Cardiac muscle cell (in vitro differentiated cells and primary cell): ENCODE data around the gene MOCS2. TPM values are rescaled to one million over a fixed set of nuclear protein-coding genes. Genes with fewer than 3 reads are reported as not detected.

Experiments used
- DNase-seq, 2 donors: peaks; one replicate each; pipeline versions ENCODE4 v3.0.0 to v3.0.0-alpha.2; 2010 to 2017; ENCODE audit warnings: low read depth in 1 of 2, low spot score in 1 of 2
- H3K27ac ChIP-seq: fragments of 200-600 bp; sonication (generic); 2 replicates; pipeline ENCODE4 v1.5.1; 2016
- H3K27me3 ChIP-seq: fragments of 200-600 bp; sonication (generic); 2 replicates; pipeline ENCODE4 v1.6.0; 2016; ENCODE audit warnings: control low read depth
- H3K36me3 ChIP-seq: fragments of 200-600 bp; sonication (generic); 2 replicates; pipeline ENCODE4 v1.5.1; 2016; ENCODE audit warnings: control low read depth
- H3K4me1 ChIP-seq: fragments of 200-600 bp; sonication (generic); 2 replicates; pipeline ENCODE4 v1.8.1; 2017; ENCODE audit warnings: low read depth, mild to moderate bottlenecking, mixed run types
- H3K4me3 ChIP-seq: fragments of 200-600 bp; sonication (generic); 2 replicates; pipeline ENCODE4 v1.5.1; 2016; ENCODE audit warnings: mild to moderate bottlenecking
- H3K9me3 ChIP-seq: fragments of 200-600 bp; sonication (generic); 2 replicates; pipeline ENCODE4 v1.5.1; 2017; ENCODE audit warnings: low read depth, mild to moderate bottlenecking, control low read depth
- CTCF ChIP-seq: IDR thresholded peaks from 2 replicates; pipeline ENCODE4 v1.5.1; 2012; ENCODE audit warnings: low read depth, mild to moderate bottlenecking, low read length
- polyA plus RNA-seq: library from polyadenylated mRNA; unstranded; fragments of >200 nt; fragmentation: Nextera tagmentation; extraction: Ambion mirVana; gene quantifications from 2 replicates; pipeline ENCODE4 v1.2.1, GENCODE V29; 2016
- total RNA-seq: library from RNA; depleted of rRNA; stranded (reverse); fragments of >200 nt; gene quantifications from 2 replicates; pipeline ENCODE4 v1.2.3, GENCODE V29; 2016

The MOCS2 gene
- total and polyA plus RNA-seq, 2 experiments from 2014 or later = 53.5 to 113 TPM

DNA sequence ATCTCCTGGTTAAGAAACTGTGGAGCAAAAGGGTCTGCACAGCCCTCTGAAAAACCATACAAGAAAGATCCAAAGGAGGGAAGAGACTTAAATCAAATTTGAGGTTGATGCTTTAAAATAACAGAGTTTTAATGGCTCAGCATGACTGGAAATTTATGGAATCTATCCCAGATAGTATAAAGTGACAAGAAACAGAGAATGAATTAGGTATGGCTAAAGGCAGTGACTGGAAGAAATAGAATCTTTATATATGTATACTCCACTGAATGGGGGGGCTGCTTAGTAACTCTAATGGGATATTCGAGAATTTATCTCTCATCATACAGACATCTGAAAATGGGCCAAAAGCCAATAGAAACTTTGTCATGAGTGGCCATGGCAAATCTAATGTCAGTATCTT is 17.6 kb upstream of the MOCS2 start:
- H3K27ac ChIP-seq = no peak overlapping the region
- no peaks in the 10 kb centered on the region for H3K4me1 ChIP-seq
- H3K4me3 ChIP-seq = no peak overlapping the region
- no peaks in the 10 kb centered on the region for H3K27me3 ChIP-seq
- H3K36me3 ChIP-seq = no peaks in the 10 kb centered on the region
- no peaks in the 10 kb centered on the region for H3K9me3 ChIP-seq
- DNase-seq = no peak
- TF ChIP-seq CTCF = no peak

DNA sequence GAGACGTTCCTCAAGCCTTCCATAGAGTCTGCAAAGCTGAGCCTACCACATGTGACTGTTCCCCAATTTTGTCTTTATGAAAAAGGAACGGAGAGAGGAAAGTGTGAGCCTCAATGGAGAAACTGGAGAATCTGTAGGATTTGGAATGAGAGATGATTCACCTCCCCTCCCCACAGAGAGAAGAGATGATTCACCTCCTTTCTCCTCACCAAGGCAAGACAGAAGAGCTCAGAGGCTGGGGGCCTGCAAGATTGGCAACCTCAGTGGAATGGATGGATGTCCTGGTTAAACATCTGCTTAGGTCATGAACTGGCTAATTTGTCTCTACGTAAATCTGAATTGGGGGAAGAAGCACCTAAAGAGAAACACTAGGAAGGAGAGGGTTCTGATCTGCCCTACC is 17.0 kb upstream of the MOCS2 start:
- Histone ChIP-seq H3K27me3 (no peaks in the 10 kb centered on the region), H3K36me3 (no peaks in the 10 kb centered on the region), H3K9me3 (no peaks in the 10 kb centered on the region), H3K4me1 (no peaks in the 10 kb centered on the region), H3K27ac (no peak overlapping the region), H3K4me3 (no peak overlapping the region)
- no peak for TF ChIP-seq CTCF
- DNase-seq = peak in 1 of 2 donors; percentile 26

DNA sequence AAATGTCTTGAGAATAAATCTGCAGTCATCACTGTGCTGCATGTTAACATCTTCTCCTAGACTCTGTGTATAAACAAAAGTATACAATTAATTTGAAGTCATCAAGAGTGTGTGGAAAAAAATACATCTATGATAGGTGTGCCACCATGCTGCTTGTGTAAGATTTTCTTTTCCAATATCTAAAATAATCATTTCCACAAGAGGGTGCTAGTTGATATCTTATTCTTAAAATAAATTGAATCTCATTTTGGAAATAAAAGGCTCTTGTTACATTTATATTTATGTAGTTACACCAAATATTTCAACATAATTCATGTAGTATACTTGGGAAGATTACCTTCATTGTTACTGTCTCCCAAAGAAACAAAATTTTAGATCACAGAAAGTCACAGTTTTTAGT is 14.1 kb upstream of the MOCS2 start:
- TF ChIP-seq CTCF = no peak
- Histone ChIP-seq H3K9me3 (no peaks in the 10 kb centered on the region), H3K4me3 (no peak overlapping the region), H3K27me3 (no peaks in the 10 kb centered on the region), H3K4me1 (peaks cover 7% of the 10 kb centered on the region), H3K36me3 (no peaks in the 10 kb centered on the region), H3K27ac (no peak overlapping the region)
- peak in 1 of 2 donors; percentile 28 for DNase-seq

DNA sequence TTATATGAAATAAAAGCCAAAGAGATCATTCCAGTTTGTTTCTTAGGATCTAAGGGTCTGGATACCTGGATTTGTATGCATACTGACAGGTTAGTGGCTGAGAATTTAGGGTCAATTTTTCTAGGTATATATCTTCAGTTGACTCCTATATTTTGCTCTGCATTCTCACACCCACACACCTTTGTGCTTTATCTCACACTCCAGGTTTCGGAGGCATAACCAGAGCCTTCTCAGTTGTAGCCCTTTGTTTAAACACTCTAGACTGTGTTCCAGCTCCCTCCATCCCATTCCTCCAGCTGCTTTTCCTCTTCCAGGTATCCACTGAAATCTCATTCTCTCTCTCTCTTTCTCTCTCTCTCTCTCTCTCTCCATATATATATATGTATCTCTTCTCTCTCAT is 10.6 kb upstream of the MOCS2 start:
- H3K4me3 ChIP-seq = no peak overlapping the region
- peaks cover 7% of the 10 kb centered on the region for H3K4me1 ChIP-seq
- DNase-seq = no peak
- H3K27me3 ChIP-seq = no peaks in the 10 kb centered on the region
- H3K27ac ChIP-seq = no peak overlapping the region
- no peaks in the 10 kb centered on the region for H3K36me3 ChIP-seq
- TF ChIP-seq CTCF = no peak
- H3K9me3 ChIP-seq = no peaks in the 10 kb centered on the region

- peaks cover 7% of the 10 kb centered on the region for H3K4me1 ChIP-seq
- no peak for TF ChIP-seq CTCF
- no peak for DNase-seq
- no peaks in the 10 kb centered on the region for H3K36me3 ChIP-seq
- H3K9me3 ChIP-seq = no peaks in the 10 kb centered on the region
- H3K4me3 ChIP-seq = no peak overlapping the region
- no peak overlapping the region for H3K27ac ChIP-seq
- H3K27me3 ChIP-seq = no peaks in the 10 kb centered on the region
Measured at GRCh38 chr5:53118879-53119278, 9.3 kb upstream of the MOCS2 start.

DNA sequence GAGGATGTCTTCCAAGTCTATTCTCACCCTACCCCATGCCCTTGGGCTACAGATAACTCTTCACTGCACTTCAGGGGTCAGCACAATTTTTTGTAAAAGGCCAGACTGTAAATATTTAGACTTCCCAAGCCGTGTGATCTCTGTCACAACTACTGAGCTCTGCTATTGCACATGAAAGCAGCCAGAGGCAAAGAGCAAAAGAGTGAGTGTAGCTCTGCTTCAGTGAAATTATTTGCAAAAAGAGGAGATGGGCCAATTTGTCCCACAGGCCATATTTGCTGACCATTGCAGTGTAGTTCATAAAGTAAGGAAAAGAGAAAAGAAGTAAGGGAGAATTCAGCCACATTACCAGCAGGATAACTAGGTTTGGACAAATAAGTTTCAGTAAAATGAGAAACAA is 7.0 kb upstream of the MOCS2 start:
- no peaks in the 10 kb centered on the region for H3K27me3 ChIP-seq
- H3K4me3 ChIP-seq = no peak overlapping the region
- H3K9me3 ChIP-seq = no peaks in the 10 kb centered on the region
- no peak overlapping the region for H3K27ac ChIP-seq
- no peak for DNase-seq
- H3K4me1 ChIP-seq = peaks cover 7% of the 10 kb centered on the region
- TF ChIP-seq CTCF = no peak
- no peaks in the 10 kb centered on the region for H3K36me3 ChIP-seq
